Fibroblast of lung (primary cell): ENCODE measurements around the gene GGACT.

Experiments used
- CTCF ChIP-seq, 2 donors: IDR thresholded peaks in 1 of 2; conservative IDR thresholded peaks in 1 of 2; 1 replicate in 1 of 2; 2 replicates in 1 of 2; pipeline ENCODE4 v1.5.1; 2011 to 2012; ENCODE audit warnings: low read length in 2 of 2, control low read depth in 1 of 2, inconsistent platforms in 1 of 2, low read depth in 1 of 2, mild to moderate bottlenecking in 1 of 2
- EZH2 ChIP-seq: IDR thresholded peaks from 2 replicates; pipeline ENCODE4 v1.5.1; 2012; ENCODE audit warnings: low read length, control low read depth, mild to moderate bottlenecking; ENCODE audit errors: missing control alignments

DNA sequence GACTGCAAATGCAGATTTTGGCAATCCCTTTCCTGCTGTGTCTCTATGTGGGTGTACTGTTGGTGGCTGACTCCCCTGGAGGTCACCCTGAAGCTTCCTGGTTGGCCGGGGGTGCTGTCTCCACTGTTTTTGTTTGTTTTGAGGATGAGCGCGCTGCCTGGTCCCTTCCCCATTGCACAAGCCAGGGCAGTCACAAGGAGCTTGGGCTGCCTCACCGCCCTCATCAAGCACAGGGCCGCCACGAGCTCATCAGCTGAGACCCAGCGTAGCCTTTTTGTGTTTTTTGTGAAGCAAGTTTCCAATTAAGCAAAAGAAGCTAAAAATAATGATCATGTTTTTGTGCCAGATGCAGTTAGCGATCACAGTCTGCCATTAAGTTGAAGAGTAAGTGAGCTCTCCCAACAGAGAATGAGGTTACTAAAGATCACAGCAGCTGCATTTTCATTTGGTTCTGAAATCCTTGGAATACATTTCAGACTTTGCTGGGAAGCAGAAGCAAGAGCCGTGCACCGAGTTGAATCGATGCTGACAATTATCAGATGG, 57.8 kb downstream of the GGACT start:
- TF ChIP-seq EZH2 (no peak), CTCF (conservative IDR thresholded peaks at IDR 0.05 in 1 of 2, IDR thresholded peaks at IDR 0.05 in 1 of 2; ENCODE audit: low read depth in 1 of 2, low read length in 2 of 2) (no peak)
